Tibial nerve (tissue), 4 donors: ENCODE data around the gene ELMO1. TPM values are rescaled to one million over a fixed set of nuclear protein-coding genes. Genes with fewer than 3 reads are reported as not detected.

Experiments
- DNase-seq, 2 donors: peaks; one replicate each; pipeline ENCODE4 v3.0.0-alpha.2; 2019; ENCODE audit warnings: low spot score in 2 of 2
- H3K27ac ChIP-seq, 4 donors: fragments of 200-600 bp; sonication (generic) in 3 of 4; one replicate each; pipeline ENCODE4 v1.5.1; 2017 to 2019; ENCODE audit warnings: mild to moderate bottlenecking in 1 of 4
- H3K27me3 ChIP-seq, 2 donors: fragments of 200-600 bp; sonication (generic) in 1 of 2; one replicate each; pipeline versions ENCODE4 v1.5.1 to v1.6.0; 2017 to 2019
- H3K36me3 ChIP-seq, 3 donors: fragments of 200-600 bp; sonication (generic); one replicate each; pipeline ENCODE4 v1.5.1; 2018 to 2019
- H3K4me1 ChIP-seq, 4 donors: fragments of 200-600 bp; sonication (generic) in 3 of 4; one replicate each; pipeline ENCODE4 v1.5.1; 2017 to 2019
- H3K4me3 ChIP-seq, 4 donors: fragments of 200-600 bp; sonication (generic) in 3 of 4; one replicate each; pipeline ENCODE4 v1.5.1; 2017 to 2019; ENCODE audit warnings: mild to moderate bottlenecking in 1 of 4, moderate library complexity in 1 of 4
- H3K9me3 ChIP-seq, 4 donors: fragments of 200-600 bp; sonication (generic) in 3 of 4; one replicate each; pipeline ENCODE4 v1.5.1; 2017 to 2019
- EP300 ChIP-seq, 2 donors: sonication (generic); formaldehyde crosslinking; IDR thresholded peaks; one replicate each; pipeline ENCODE4 v1.6.1; 2017; ENCODE audit warnings: antibody characterized with exemption in 2 of 2, mild to moderate bottlenecking in 1 of 2
- POLR2A ChIP-seq, 2 donors: fragments of 450-650 bp; IDR thresholded peaks; one replicate each; pipeline ENCODE4 v1.6.1; 2017; ENCODE audit warnings: antibody characterized with exemption in 2 of 2, mild to moderate bottlenecking in 2 of 2, moderate library complexity in 2 of 2
- WGBS, 2 donors: methylation state at CpG; one replicate each; pipeline ENCODE4 v1.1.5; 2018; 5-methylcytosine and 5-hydroxymethylcytosine counted together
- total RNA-seq, 4 donors: library from RNA; depleted of rRNA; stranded (reverse); fragments of >200 nt; gene quantifications; one replicate each; pipeline ENCODE4 v1.1.0, GENCODE V29; 2016
- TF ChIP-seq, protein P1 (sequence below), 5 experiments: fragments of 200-600 bp in 3 of 5; fragments of 450-650 bp in 2 of 5; sonication (generic) in 3 of 5; IDR thresholded peaks; one replicate each; pipeline ENCODE4 v1.5.1; 2016 to 2019; ENCODE audit warnings: antibody characterized with exemption in 5 of 5, mild to moderate bottlenecking in 3 of 5, moderate library complexity in 2 of 5

Gene ELMO1
- total RNA-seq, 4 donors from 2014 or later: 196 to 328 (median 268) TPM

DNA sequence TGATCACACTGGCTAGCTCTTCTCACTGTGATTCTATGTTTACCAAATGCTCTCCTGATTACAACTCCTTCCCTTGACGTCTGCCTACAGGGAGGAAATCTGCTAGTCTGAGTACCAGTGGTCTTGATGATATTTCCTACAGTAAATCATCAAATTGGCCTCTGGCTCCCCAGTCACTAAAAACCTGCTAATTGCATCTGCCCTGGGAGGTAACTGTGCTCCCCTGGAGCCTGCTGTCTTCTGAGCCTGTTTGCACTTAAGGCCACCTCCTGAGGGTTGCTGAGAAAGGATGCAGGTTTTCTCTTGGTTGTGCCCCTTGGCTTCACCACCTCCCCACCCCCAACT is 56.0 kb downstream of the ELMO1 start:
- Histone ChIP-seq H3K9me3 (no peaks in the 10 kb centered on the region), H3K27ac (peak overlapping the region in 1 of 4 donors; percentile 64), H3K4me1 (peaks cover 0 to 59% (median 6%) of the 10 kb centered on the region in 4 donors), H3K36me3 (no peaks in the 10 kb centered on the region), H3K4me3 (no peak overlapping the region), H3K27me3 (no peaks in the 10 kb centered on the region)
- no peak for DNase-seq
- TF ChIP-seq, protein P1, sequence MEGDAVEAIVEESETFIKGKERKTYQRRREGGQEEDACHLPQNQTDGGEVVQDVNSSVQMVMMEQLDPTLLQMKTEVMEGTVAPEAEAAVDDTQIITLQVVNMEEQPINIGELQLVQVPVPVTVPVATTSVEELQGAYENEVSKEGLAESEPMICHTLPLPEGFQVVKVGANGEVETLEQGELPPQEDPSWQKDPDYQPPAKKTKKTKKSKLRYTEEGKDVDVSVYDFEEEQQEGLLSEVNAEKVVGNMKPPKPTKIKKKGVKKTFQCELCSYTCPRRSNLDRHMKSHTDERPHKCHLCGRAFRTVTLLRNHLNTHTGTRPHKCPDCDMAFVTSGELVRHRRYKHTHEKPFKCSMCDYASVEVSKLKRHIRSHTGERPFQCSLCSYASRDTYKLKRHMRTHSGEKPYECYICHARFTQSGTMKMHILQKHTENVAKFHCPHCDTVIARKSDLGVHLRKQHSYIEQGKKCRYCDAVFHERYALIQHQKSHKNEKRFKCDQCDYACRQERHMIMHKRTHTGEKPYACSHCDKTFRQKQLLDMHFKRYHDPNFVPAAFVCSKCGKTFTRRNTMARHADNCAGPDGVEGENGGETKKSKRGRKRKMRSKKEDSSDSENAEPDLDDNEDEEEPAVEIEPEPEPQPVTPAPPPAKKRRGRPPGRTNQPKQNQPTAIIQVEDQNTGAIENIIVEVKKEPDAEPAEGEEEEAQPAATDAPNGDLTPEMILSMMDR (IDR thresholded peaks at IDR 0.05): no peak
- TF ChIP-seq EP300 (IDR thresholded peaks at IDR 0.05): no peak
- no peak for TF ChIP-seq POLR2A (IDR thresholded peaks at IDR 0.05)
- WGBS, 2 donors: 35 to 45% methylated on average over 1 of the region's 1 CpG

DNA sequence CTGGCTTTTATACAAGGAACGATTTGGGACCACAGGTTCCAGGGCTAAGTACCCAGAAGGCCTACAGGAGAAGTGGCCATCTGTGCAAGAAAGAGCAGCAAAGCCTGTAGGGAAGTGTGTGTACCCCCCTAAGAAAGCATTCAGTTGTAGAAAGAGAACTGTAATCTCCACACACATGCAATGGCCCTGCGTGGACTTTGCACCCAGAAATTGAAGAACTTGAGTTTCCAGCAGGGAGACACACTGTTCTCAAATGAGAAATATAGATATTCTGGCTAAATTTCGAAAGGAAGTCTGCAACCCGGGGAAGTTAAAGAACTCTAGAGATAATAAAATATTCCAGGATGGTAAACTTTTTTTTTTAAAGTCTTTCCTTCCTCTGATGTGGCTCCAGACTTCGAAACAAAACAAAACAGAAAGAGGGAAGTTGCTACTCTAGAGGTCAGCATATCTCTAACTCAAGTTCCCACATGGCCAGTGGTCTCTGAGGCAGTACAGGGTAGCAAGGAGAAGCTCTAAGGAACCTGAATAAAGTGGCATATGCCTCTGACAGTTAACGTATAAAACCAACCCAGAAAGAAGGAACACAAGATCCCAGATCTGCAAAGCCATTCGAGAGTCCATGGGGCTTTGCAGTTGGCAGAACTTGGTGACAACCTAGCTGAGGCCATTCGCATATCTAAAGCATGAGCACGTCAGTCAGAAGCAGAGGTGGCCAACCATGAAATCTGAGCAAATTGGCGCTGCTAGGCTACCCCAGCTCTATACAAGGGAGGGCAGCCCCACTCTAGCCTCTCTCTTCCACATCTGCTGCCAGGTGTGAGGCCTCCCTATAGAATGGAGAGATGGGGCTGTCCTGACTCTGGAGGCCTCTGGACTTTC is 56.6 kb downstream of the ELMO1 start:
- Histone ChIP-seq H3K27ac (peak overlapping the region in 1 of 4 donors; percentile 68), H3K36me3 (no peaks in the 10 kb centered on the region), H3K4me1 (peaks cover 0 to 59% (median 7%) of the 10 kb centered on the region in 4 donors), H3K4me3 (no peak overlapping the region), H3K9me3 (no peaks in the 10 kb centered on the region), H3K27me3 (no peaks in the 10 kb centered on the region)
- 73 to 79% methylated on average over 10 of the region's 10 CpGs for WGBS, 2 donors
- DNase-seq: no peak
- TF ChIP-seq, protein P1 (IDR thresholded peaks at IDR 0.05): no peak
- TF ChIP-seq EP300 (IDR thresholded peaks at IDR 0.05) (no peak), POLR2A (IDR thresholded peaks at IDR 0.05) (no peak)

DNA sequence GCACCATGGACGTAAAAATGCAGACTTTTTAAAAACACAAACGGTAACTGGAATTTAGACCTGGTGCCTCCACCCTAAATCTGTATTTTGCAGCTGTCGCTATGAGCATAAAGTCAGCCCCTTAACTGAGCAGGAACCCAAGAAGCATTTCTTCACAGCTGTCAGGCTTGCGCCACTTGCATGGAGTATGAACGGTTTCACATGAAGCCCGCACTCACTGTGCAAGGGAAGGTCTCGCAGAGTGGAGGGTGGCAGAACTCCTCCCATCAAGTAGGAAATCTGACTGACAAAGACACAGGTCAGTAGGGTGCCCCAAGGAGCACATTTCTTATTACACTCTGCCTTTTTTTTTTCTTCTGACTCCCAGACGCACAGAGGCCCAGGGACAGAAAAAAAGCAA is 58.5 kb downstream of the ELMO1 start:
- H3K27ac ChIP-seq: peak overlapping the region in 1 of 4 donors; percentile 68
- H3K36me3 ChIP-seq: no peaks in the 10 kb centered on the region
- TF ChIP-seq, protein P1 (IDR thresholded peaks at IDR 0.05): no peak
- no peak for TF ChIP-seq POLR2A (IDR thresholded peaks at IDR 0.05)
- no peak for TF ChIP-seq EP300 (IDR thresholded peaks at IDR 0.05)
- no peak for DNase-seq
- peaks cover 0 to 54% (median 9%) of the 10 kb centered on the region in 4 donors for H3K4me1 ChIP-seq
- H3K4me3 ChIP-seq: no peak overlapping the region
- H3K9me3 ChIP-seq: no peaks in the 10 kb centered on the region
- 59 to 69% methylated on average over 8 of the region's 8 CpGs for WGBS, 2 donors
- H3K27me3 ChIP-seq: no peaks in the 10 kb centered on the region

DNA sequence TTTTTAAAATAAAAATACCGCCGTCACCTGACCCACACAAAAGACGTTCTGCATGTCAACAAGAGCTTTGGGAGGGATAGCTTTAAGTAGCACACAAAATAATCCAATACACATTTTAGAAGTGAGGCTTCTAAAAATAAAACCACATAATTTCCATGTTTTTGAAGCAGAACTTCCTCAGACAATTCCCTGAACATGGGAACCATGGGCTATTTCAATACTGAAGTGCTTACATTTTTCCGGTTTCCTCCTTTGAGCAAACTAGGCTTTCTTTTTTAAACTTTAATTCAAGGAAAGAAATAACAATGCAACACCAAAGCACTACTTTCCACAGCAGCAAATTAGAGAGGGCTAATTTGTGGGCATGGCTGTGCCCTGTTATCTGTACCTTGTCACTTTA is 59.9 kb downstream of the ELMO1 start:
- H3K4me1 ChIP-seq: peaks cover 0 to 46% (median 9%) of the 10 kb centered on the region in 4 donors

DNA sequence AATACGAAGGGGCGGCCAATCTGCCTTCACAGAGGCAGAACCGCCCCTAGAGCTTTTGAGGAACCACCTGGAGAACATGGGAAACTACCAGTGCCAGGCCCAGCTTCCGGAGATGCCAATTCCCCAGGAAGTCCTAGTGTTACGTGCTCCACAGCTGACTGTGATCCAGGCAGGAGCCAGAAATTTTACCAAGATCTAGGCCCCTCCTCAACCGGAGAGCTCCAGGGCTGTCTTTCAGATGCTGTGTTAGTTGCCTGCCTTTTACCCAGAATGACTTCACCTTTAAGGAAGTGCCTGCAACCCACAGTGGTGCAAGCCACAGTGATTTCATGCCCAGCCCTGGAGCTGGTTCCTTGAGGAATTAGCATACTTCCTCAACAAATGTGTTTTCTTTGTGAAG is 62.9 kb downstream of the ELMO1 start:
- no peak for DNase-seq
- Histone ChIP-seq H3K9me3 (no peaks in the 10 kb centered on the region), H3K4me3 (no peak overlapping the region), H3K27me3 (no peaks in the 10 kb centered on the region), H3K36me3 (no peaks in the 10 kb centered on the region), H3K4me1 (peaks cover 0 to 27% (median 3%) of the 10 kb centered on the region in 4 donors), H3K27ac (peak overlapping the region in 1 of 4 donors; percentile 42)
- 71 to 85% methylated on average over 5 to 6 of the region's 6 CpGs for WGBS, 2 donors
- TF ChIP-seq POLR2A (IDR thresholded peaks at IDR 0.05) (no peak), EP300 (IDR thresholded peaks at IDR 0.05) (peak in 1 of 2 donors; percentile 44)
- TF ChIP-seq, protein P1 (IDR thresholded peaks at IDR 0.05): no peak

More for the DNA sequence above, 59.9 kb downstream of the ELMO1 start:
- TF ChIP-seq EP300 (IDR thresholded peaks at IDR 0.05) (no peak), POLR2A (IDR thresholded peaks at IDR 0.05) (no peak)
- TF ChIP-seq, protein P1 (IDR thresholded peaks at IDR 0.05): no peak
- Histone ChIP-seq H3K36me3 (no peaks in the 10 kb centered on the region), H3K4me3 (no peak overlapping the region), H3K27ac (peak overlapping the region in 1 of 4 donors; percentile 57), H3K27me3 (no peaks in the 10 kb centered on the region), H3K9me3 (no peaks in the 10 kb centered on the region)
- WGBS, 2 donors: 72 to 74% methylated on average over 4 of the region's 4 CpGs
- no peak for DNase-seq
